ENCODE measurements around the gene NLRC4. TPM values are rescaled to one million over a fixed set of nuclear protein-coding genes. Genes with fewer than 3 reads are reported as not detected.

Gene NLRC4
- polyA plus RNA-seq, 6 donors from 2014 or later, result 0.41 to 1.7 (median 0.95) TPM; not detected in 1

Other genes starting within 250 kb of the NLRC4 start
- 100 to 1,000 TPM; 129 to 189 (median 169) TPM for gene DPY30, start 225.1 kb downstream of the NLRC4 start, polyA plus RNA-seq (ENCODE audit: low read depth in 6 of 6)
- gene SPAST, start 201.3 kb downstream of the NLRC4 start, polyA plus RNA-seq (ENCODE audit: low read depth in 6 of 6), result 10 to 100 TPM; 15.6 to 19.5 (median 16.4) TPM
- 10 to 100 TPM in 3 of 6 donors, 1 to 10 TPM in 2, under 1 TPM in 1; 0.24 to 18.2 (median 9.9) TPM for gene SLC30A6, start 99.0 kb downstream of the NLRC4 start, polyA plus RNA-seq (ENCODE audit: low read depth in 6 of 6)
- gene YIPF4, start 13.0 kb upstream of the NLRC4 start, polyA plus RNA-seq (ENCODE audit: low read depth in 6 of 6), result 10 to 100 TPM; 12.8 to 18.0 (median 15.9) TPM
- 10 to 100 TPM; 16.3 to 47.1 (median 35.8) TPM for gene BIRC6, start 92.1 kb upstream of the NLRC4 start, polyA plus RNA-seq (ENCODE audit: low read depth in 6 of 6)

Data from naive B cell (primary cell).